ENCODE measurements around the gene AMPD1. TPM values are rescaled to one million over a fixed set of nuclear protein-coding genes. Genes with fewer than 3 reads are reported as not detected.

The AMPD1 gene
- total RNA-seq, 4 donors from 2014 or later, result not detected

- no peak for DNase-seq (ENCODE audit: low spot score)
- TF ChIP-seq CTCF (IDR thresholded peaks at IDR 0.05), result no peak
- no peak for ATAC-seq (ENCODE audit: low FRiP score)
Measured at GRCh38 chr1:114701931-114702330, 6.6 kb upstream of the AMPD1 start.

GRCh38 chr1:114700036-114700600 is 4.8 kb upstream of the AMPD1 start:
- ATAC-seq (ENCODE audit: low FRiP score) (no peak), DNase-seq (ENCODE audit: low spot score) (no peak)
- TF ChIP-seq CTCF (IDR thresholded peaks at IDR 0.05), result no peak

GRCh38 chr1:114696810-114697209 is 1.5 kb upstream of the AMPD1 start:
- DNase-seq (ENCODE audit: low spot score) (no peak), ATAC-seq (ENCODE audit: low FRiP score) (no peak)
- TF ChIP-seq CTCF (IDR thresholded peaks at IDR 0.05), result no peak

GRCh38 chr1:114694540-114695310 is 621 bp downstream of the AMPD1 start:
- DNase-seq (ENCODE audit: low spot score) (no peak), ATAC-seq (ENCODE audit: low FRiP score) (no peak)
- TF ChIP-seq CTCF (IDR thresholded peaks at IDR 0.05), result no peak

- no peak for TF ChIP-seq CTCF (IDR thresholded peaks at IDR 0.05)
- DNase-seq (ENCODE audit: low spot score) (no peak), ATAC-seq (ENCODE audit: low FRiP score) (no peak)
Measured at GRCh38 chr1:114692947-114693346, 2.4 kb downstream of the AMPD1 start.

- no peak for DNase-seq (ENCODE audit: low spot score)
- TF ChIP-seq CTCF (IDR thresholded peaks at IDR 0.05), result no peak
- ATAC-seq (ENCODE audit: low FRiP score), result no peak
Measured at GRCh38 chr1:114691061-114691460, 4.3 kb downstream of the AMPD1 start.

- no peak for ATAC-seq (ENCODE audit: low FRiP score)
- TF ChIP-seq CTCF (IDR thresholded peaks at IDR 0.05), result no peak
Measured at GRCh38 chr1:114690148-114690547, 5.2 kb downstream of the AMPD1 start.

More at GRCh38 chr1:114690148-114690547, 5.2 kb downstream of the AMPD1 start:
- no peak for DNase-seq (ENCODE audit: low spot score)
